NT2/D1 (cell line): ENCODE results near the gene RIMS4.

Experiments used
- YY1 ChIP-seq: IDR thresholded peaks from 2 replicates; pipeline ENCODE4 v1.6.1; 2011; ENCODE audit not compliant: insufficient read length, insufficient read depth
- ZNF274 ChIP-seq: IDR thresholded peaks from 2 replicates; pipeline ENCODE4 v1.6.1; 2011; ENCODE audit warnings: mild to moderate bottlenecking, low read depth, low read length

DNA sequence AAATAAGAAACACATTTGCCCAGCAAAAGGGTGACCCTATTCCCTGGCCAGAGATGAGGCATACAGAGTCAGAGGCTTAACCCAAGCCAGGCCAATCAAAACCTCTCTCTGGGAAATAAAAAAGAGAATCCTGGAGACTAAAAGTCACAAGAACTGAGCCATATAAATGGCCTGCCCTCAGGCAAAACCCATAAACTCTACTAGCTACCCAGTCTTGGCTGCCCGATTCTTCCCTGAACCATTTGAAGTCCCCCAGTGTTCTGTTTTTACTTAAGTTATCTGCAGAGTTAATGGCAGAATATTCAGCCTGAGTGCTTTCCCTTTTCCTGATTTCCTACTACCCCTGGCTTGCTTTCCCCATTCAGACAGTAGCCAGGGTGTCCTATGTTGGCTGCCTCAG is 50.8 kb downstream of the RIMS4 start:
- no peak for TF ChIP-seq ZNF274
- no peak for TF ChIP-seq YY1
